Psoas muscle (tissue), 8 donors: ENCODE results near the gene PDE4D. TPM values are rescaled to one million over a fixed set of nuclear protein-coding genes. Genes with fewer than 3 reads are reported as not detected.

Experiments used
- ATAC-seq, 4 donors: fragments of 200-7000 bp; cut with Tn5 transposase; one replicate each; pipeline ENCODE4 v1.9.1; 2020; ENCODE audit warnings: moderate library complexity in 3 of 4, mild to moderate bottlenecking in 2 of 4
- DNase-seq, 2 donors: peaks; one replicate each; pipeline ENCODE4 v3.0.0-alpha.2; 2020
- H3K27ac ChIP-seq: fragments of 200-600 bp; one replicate; pipeline ENCODE4 v1.8.0; 2022
- H3K27me3 ChIP-seq, 3 donors: fragments of 200-600 bp in 1 of 3; one replicate each; pipeline versions ENCODE4 v1.6.1 to v1.8.0; 2013 to 2022; ENCODE audit warnings: low read length in 2 of 3, mild to moderate bottlenecking in 2 of 3, moderate library complexity in 1 of 3; ENCODE audit not compliant: insufficient read depth in 3 of 3
- H3K36me3 ChIP-seq, 2 donors: fragments of 200-600 bp in 1 of 2; one replicate each; pipeline versions ENCODE4 v1.6.1 to v1.8.0; 2013 to 2022; ENCODE audit warnings: low read depth in 1 of 2, mild to moderate bottlenecking in 1 of 2, moderate library complexity in 1 of 2; ENCODE audit not compliant: insufficient read depth in 1 of 2
- H3K4me1 ChIP-seq: fragments of 200-600 bp; one replicate; pipeline ENCODE4 v1.8.0; 2022
- H3K4me3 ChIP-seq: fragments of 200-600 bp; one replicate; pipeline ENCODE4 v1.8.0; 2022; ENCODE audit warnings: mild to moderate bottlenecking
- H3K9me3 ChIP-seq: fragments of 200-600 bp; one replicate; pipeline ENCODE4 v1.8.0; 2022
- CTCF ChIP-seq: fragments of 200-600 bp; IDR thresholded peaks from one replicate; pipeline ENCODE4 v1.8.0; 2022; ENCODE audit warnings: antibody characterized with exemption
- WGBS, 3 donors: extraction: QIAGEN DNeasy Blood & Tissue Kit; methylation state at CpG; one replicate each; pipeline versions ENCODE4 v1.1.6 to v1.1.7; 2013; 5-methylcytosine and 5-hydroxymethylcytosine counted together
- intact Hi-C, 2 donors: fragments of 100-400 bp; cut with DNase I; formaldehyde crosslinking; loops; one replicate each; pipeline versions ENCODE4 v1.11.0 to v1.14.2; 2022
- polyA plus RNA-seq, 3 donors: library from polyadenylated mRNA; stranded (reverse); fragments of 200-250 nt; gene quantifications; one replicate each; pipeline ENCODE4 v1.2.3, GENCODE V29; 2013
- total RNA-seq, 4 donors: library from RNA; stranded (reverse); fragmentation: NEBNext Ultra II Directional in 2 of 4; extraction: Animal tissue kit (Norgen Biotek cat#: 25700) in 2 of 4; gene quantifications; one replicate each; pipeline versions ENCODE4 v1.2.1 to v1.2.4, GENCODE V29; 2021 to 2023
- donor health status: healthy with polysubstance abuse.
- donor health status: DM: no; HTN: no; CAD: no; lungs with moderate emphysema.
- donor health status: Bipolar disorder and iron deficiency.
- donor health status: healthy.
- donor health status: DM: yes; HTN: yes; CAD: no.
- donor health status: DM: no; HTN: no; CAD: no.
- donor health status: DM: no; HTN: no; CAD: no.
- donor health status: DM: yes; HTN: yes; CAD: no.

Gene PDE4D
- total and polyA plus RNA-seq, 7 donors: 42.6 to 283 (median 88.7) TPM

GRCh38 chr5:59600153-59600552 lies 293.4 kb downstream of the PDE4D start:
- TF ChIP-seq CTCF: no peak
- Histone ChIP-seq H3K27ac (no peak overlapping the region), H3K4me3 (no peak overlapping the region), H3K36me3 (no peaks in the 10 kb centered on the region), H3K27me3 (no peaks in the 10 kb centered on the region), H3K4me1 (peaks cover 22% of the 10 kb centered on the region), H3K9me3 (no peaks in the 10 kb centered on the region)
- WGBS, 3 donors: 86 to 98% (median 87%) methylated on average over 2 of the region's 2 CpGs
- intact Hi-C loops: no loop called here
- DNase-seq (no peak), ATAC-seq (no peak)

GRCh38 chr5:59599729-59600128 lies 293.8 kb downstream of the PDE4D start:
- no peaks in the 10 kb centered on the region for H3K9me3 ChIP-seq
- H3K27me3 ChIP-seq: no peaks in the 10 kb centered on the region
- H3K4me3 ChIP-seq: no peak overlapping the region
- no peaks in the 10 kb centered on the region for H3K36me3 ChIP-seq
- intact Hi-C loops: no loop called here
- 60 to 91% (median 60%) methylated on average over 2 of the region's 2 CpGs for WGBS, 3 donors
- no peak overlapping the region for H3K27ac ChIP-seq
- DNase-seq (no peak), ATAC-seq (no peak)
- TF ChIP-seq CTCF: no peak
- H3K4me1 ChIP-seq: peaks cover 22% of the 10 kb centered on the region

- Histone ChIP-seq H3K4me1 (peaks cover 22% of the 10 kb centered on the region), H3K27me3 (no peaks in the 10 kb centered on the region), H3K36me3 (no peaks in the 10 kb centered on the region), H3K4me3 (peak overlapping the region; percentile 54), H3K9me3 (no peaks in the 10 kb centered on the region), H3K27ac (peak overlapping the region; percentile 69)
- no peak for TF ChIP-seq CTCF
- WGBS, 3 donors: 7 to 27% (median 19%) methylated on average over 2 of the region's 2 CpGs
- intact Hi-C loops: no loop called here
- no peak for DNase-seq
- peak; percentile 36 to 58 (median 50) for ATAC-seq
These were observed 295.0 kb downstream of the PDE4D start for GRCh38 chr5:59598547-59598874.

GRCh38 chr5:59597690-59598546 lies 295.6 kb downstream of the PDE4D start:
- Histone ChIP-seq H3K27ac (peak overlapping the region; percentile 69), H3K27me3 (no peaks in the 10 kb centered on the region), H3K4me3 (peak overlapping the region; percentile 54), H3K36me3 (no peaks in the 10 kb centered on the region), H3K4me1 (peaks cover 23% of the 10 kb centered on the region), H3K9me3 (no peaks in the 10 kb centered on the region)
- ATAC-seq (peak; percentile 24 to 60 (median 42)), DNase-seq (no peak)
- intact Hi-C loops: no loop called here
- TF ChIP-seq CTCF: no peak
- WGBS, 3 donors: 22 to 40% (median 25%) methylated on average over 6 of the region's 6 CpGs
